Measurements from ENCODE around the gene MLLT3.

Gene MLLT3

GRCh38 chr9:20624201-20625002 is 2.1 kb upstream of the MLLT3 start:
- DNase-seq = peak; percentile 57

GRCh38 chr9:20623748-20624124 is 1.4 kb upstream of the MLLT3 start:
- no peak for DNase-seq

- DNase-seq = peak; percentile 67
Observed at GRCh38 chr9:20623021-20623747, 885 bp upstream of the MLLT3 start.

DNA sequence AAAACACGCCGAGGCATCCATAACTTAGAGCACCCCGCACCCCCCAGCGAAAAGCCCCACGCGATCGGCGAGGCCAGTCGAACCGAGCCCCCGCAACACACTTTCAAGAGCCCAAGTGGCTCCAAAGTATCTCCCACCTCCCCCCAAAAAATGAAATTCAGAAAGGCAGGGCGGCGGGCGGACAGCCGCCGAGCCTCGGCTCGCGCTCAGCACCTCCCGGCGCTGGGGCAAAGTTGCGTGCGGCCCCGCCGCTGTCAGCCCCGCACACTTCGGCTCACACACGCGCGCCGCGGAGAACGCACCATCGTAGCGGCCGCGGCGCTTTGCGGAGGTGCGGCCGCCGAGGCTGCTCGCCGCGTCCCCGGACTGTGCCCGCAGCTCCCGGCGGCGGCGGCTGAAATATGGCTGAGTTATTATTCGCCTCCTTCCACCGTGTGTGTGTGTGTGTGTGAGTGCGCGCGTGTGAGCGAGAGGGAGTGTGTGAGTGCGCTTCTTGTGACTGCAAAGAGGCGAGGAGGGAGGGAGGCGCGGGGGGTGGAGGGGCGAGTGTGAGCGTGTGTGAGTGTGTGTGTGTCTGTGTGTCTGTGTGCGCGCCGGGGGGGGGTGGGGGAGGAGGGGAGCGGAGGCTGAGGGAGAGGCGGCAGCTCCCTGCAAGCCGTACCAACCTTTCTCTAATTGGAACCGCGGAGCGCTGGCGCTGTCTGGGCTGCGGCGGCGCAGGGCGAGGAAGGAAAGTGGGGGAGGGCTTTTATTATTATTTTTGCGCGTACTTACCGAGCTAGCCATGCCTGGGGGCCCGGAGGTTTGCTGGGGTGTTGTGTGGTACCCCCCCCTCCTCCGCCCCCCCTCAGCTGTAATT is 599 bp downstream of the MLLT3 start:
- DNase-seq = peak; percentile 77

GRCh38 chr9:20620650-20621470 is 1.4 kb downstream of the MLLT3 start:
- DNase-seq = peak; percentile 72

GRCh38 chr9:20619487-20620200 is 2.7 kb downstream of the MLLT3 start:
- peak; percentile 31 for DNase-seq

GRCh38 chr9:20618361-20618802 is 3.9 kb downstream of the MLLT3 start:
- no peak for DNase-seq

DNA sequence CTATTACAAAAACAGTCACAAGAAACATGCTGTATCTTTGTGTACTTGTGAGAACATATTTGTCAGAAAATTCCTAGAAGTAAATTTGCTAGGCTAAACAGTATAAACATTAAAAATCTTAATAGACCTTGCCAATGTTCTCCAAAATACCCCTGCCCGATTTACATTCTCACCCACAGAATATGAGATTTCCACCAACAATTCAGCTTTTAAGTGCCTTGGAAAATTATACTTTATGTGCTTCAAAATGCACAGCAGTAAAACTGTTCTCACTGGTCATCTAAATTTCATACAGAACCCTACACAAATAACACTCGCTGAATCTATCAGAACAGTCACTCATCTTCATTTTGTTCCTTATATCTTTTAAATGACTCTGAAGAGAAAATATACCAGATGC is 5.5 kb downstream of the MLLT3 start:
- DNase-seq = no peak

GRCh38 chr9:20614602-20615216 is 7.6 kb downstream of the MLLT3 start:
- no peak for DNase-seq

DNA sequence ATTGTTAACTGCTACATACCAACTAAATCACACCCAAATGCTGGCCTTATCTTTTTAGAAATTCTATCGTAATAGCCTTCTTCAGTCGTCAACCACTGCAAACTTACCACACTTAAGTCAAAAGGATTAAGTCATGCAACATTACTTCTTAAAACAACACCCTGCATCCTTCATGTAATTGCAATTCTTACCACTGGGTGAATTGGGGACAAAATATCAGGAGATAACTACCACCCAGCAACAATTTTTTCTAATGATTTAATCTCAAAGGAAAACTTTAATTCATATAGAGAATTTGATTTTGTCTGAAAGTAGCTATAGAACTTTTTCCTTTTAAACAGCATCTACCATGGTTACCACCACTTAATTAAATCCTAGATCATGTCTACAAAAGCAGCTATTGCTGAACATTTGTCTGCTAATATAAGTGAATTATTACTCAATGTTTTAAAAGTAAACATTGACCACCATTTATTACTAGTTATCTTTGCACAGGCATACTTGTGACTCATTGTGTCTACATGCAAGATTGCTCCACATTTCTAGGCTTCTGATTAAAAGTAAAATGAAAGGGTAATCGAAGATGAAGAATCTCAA is 10.5 kb downstream of the MLLT3 start:
- no peak for DNase-seq

- no peak for DNase-seq
Observed at GRCh38 chr9:20610591-20610990, 11.7 kb downstream of the MLLT3 start.

- no peak for DNase-seq
Observed at GRCh38 chr9:20608582-20608981, 13.7 kb downstream of the MLLT3 start.

- no peak for DNase-seq
Observed at GRCh38 chr9:20606652-20607051, 15.6 kb downstream of the MLLT3 start.

DNA sequence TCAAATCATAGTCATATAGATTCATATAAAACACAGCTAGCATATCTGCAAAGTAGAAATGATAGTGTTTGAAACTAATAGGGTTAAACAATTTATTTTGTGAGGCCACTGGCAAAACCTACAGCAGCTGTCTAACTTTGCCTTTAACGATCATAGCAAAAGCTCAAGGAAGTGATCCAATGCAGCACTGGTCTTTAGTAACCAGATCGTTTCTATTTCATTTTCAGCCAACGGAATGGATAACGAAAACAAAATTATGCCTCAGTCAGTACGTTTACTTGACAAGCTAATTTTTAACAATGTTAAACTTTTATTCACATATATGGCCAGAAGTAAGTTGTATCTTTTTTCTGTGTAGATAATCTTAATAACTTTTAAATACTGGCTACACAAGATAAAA is 17.7 kb downstream of the MLLT3 start:
- DNase-seq = no peak

DNA sequence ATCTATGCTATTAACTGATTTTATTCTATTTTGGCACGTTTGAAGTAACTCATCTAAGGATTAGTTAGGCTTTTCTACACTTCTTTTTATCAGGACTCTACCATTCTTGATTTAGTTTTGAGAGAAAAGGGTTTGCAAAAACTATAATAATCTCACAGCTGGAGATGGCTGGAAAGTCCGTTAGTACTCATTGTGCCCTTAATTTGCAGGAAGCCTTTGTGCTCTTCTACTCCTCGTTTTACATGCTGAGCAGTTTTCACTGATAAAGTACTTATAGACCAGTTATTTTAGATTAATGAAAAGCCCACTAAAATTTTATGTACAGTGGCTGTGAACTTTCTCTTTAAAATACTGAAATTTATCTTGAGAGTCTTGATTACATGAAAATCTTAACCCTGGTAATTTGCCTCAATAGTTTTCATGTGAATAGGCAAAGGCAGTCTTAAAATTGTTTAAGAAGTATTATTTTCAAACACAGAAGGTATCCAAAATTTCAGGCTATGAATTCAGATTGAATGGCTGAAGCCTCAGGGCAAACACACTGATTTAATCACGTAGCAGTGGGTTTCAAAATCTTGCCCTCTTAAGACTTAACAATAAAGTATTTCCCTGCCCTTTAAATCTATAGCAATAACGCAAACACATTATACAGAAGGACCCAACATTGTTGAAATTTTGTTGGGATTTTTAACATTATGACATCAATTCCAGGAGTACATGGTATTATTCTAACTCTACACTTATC is 18.6 kb downstream of the MLLT3 start:
- no peak for DNase-seq

DNA sequence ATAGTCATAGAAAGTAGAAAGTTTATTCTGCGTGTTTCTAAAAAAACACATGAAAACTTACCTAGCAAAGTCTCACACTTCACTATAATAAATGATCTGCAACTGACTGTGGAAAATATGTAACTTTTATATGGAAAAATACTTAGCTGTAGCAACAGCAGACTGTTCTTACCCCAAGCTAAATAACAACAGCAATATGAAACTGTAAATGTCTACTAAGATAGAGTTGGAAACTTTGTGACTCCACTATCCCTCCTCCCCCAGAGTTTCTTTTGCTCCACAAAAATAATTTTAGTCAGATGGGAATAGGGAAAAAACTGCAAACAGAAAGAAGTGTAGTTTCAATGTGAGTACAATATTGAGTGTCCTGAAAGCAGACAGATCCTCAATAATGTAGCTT is 21.0 kb downstream of the MLLT3 start:
- no peak for DNase-seq

DNA sequence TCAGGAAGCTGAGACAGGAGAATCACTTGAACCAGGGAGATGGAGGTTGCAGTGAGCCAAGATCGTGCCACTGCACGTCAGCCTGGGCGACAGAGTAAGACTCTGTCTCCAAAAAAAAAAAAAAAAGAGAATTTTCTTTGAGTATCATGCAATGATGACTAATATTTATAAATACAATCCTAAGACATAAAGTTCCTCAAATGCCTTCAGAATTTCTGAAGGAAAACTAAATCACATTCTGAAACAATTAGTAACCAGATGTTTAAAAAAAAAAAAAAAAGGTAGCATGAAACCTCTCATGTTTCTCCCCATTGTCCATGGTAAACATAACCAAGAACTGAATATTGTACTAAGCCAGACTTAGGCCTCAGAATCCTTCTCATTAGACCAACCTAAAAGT is 23.1 kb downstream of the MLLT3 start:
- no peak for DNase-seq

- DNase-seq = no peak
Observed at GRCh38 chr9:20598367-20598766, 23.9 kb downstream of the MLLT3 start.

GRCh38 chr9:20597862-20598261 is 24.4 kb downstream of the MLLT3 start:
- DNase-seq = no peak

- DNase-seq = no peak
Observed at GRCh38 chr9:20594608-20595007, 27.7 kb downstream of the MLLT3 start.
